GM12891 (cell line): ENCODE measurements around the gene FXN.

ENCODE experiments used
- POLR2A ChIP-seq: IDR thresholded peaks from 2 replicates; pipeline ENCODE4 v1.6.1; 2011; ENCODE audit warnings: low read depth, low read length, control low read depth
- POLR2AphosphoS5 ChIP-seq: IDR thresholded peaks from 2 replicates; pipeline ENCODE4 v1.6.1; 2011; ENCODE audit warnings: low read depth, low read length, control low read depth

- TF ChIP-seq POLR2AphosphoS5 (no peak), POLR2A (no peak)
Observed at GRCh38 chr9:69001921-69002320, 33.6 kb upstream of the FXN start.
